HepG2 (cell line): Measurements from ENCODE around the gene TM4SF20. TPM values are rescaled to one million over a fixed set of nuclear protein-coding genes. Genes with fewer than 3 reads are reported as not detected.
A peak's percentile ranks its signal among the peaks of the same experiment; 100 is the strongest.

Experiments used
- BRCA1 ChIP-seq: sonication (generic); formaldehyde crosslinking; IDR thresholded peaks from 2 replicates; pipeline ENCODE4 v1.4.0; 2020; ENCODE audit warnings: missing genetic modification reagents
- CBX1 ChIP-seq: IDR thresholded peaks from one replicate; pipeline ENCODE4 v1.6.1; 2016; ENCODE audit warnings: antibody characterized with exemption, low read depth
- CENPX ChIP-seq: sonication (generic); formaldehyde crosslinking; IDR thresholded peaks from 2 replicates; pipeline ENCODE4 v1.9.0; 2021; ENCODE audit warnings: mild to moderate bottlenecking, missing genetic modification reagents, moderate library complexity
- CREB1 ChIP-seq, 2 experiments: fragments of 450-650 bp in 1 of 2; IDR thresholded peaks; 2 replicates each; pipeline ENCODE4 v1.6.1; 2016 to 2017; ENCODE audit warnings: control low read depth in 1 of 2, mild to moderate bottlenecking in 1 of 2, missing compliant biosample characterization in 1 of 2, missing genetic modification characterization in 1 of 2
- ELF3 ChIP-seq: IDR thresholded peaks from 2 replicates; pipeline ENCODE4 v1.6.1; 2016; ENCODE audit warnings: missing genetic modification reagents, missing compliant biosample characterization
- FOXK1 ChIP-seq: sonication (generic); formaldehyde crosslinking; IDR thresholded peaks from 2 replicates; pipeline ENCODE4 v1.4.0; 2020; ENCODE audit warnings: low read depth, missing genetic modification reagents, borderline replicate concordance
- HMG20B ChIP-seq: conservative IDR thresholded peaks from 2 replicates; pipeline ENCODE4 v1.6.1; 2016; ENCODE audit warnings: missing genetic modification reagents, missing compliant biosample characterization
- HMGA1 ChIP-seq: sonication (generic); formaldehyde crosslinking; conservative IDR thresholded peaks from 2 replicates; pipeline ENCODE4 v1.4.0; 2020; ENCODE audit warnings: missing genetic modification reagents
- ISX ChIP-seq: sonication (generic); formaldehyde crosslinking; conservative IDR thresholded peaks from 2 replicates; pipeline ENCODE4 v1.5.0; 2020; ENCODE audit warnings: missing genetic modification reagents
- KAT2B ChIP-seq: fragments of 150-350 bp; IDR thresholded peaks from 2 replicates; pipeline ENCODE4 v1.6.1; 2014; ENCODE audit warnings: low read depth, low read length, borderline replicate concordance
- MIXL1 ChIP-seq: IDR thresholded peaks from 2 replicates; pipeline ENCODE4 v1.6.1; 2016
- PHF21A ChIP-seq: sonication (generic); formaldehyde crosslinking; IDR thresholded peaks from 2 replicates; pipeline ENCODE4 v1.5.0; 2020; ENCODE audit warnings: mild to moderate bottlenecking, missing genetic modification reagents
- PTBP1 ChIP-seq: fragments of 200-400 bp; formaldehyde crosslinking; IDR thresholded peaks from 2 replicates; pipeline ENCODE4 v1.6.1; 2018; ENCODE audit warnings: low read length, low read depth; ENCODE audit not compliant: poor library complexity, severe bottlenecking
- RORA ChIP-seq: sonication (generic); formaldehyde crosslinking; IDR thresholded peaks from 2 replicates; pipeline ENCODE4 v1.5.0; 2020; ENCODE audit warnings: mild to moderate bottlenecking, missing genetic modification reagents, moderate library complexity
- SNAPC5 ChIP-seq: sonication (generic); formaldehyde crosslinking; IDR thresholded peaks from 2 replicates; pipeline ENCODE4 v1.8.1; 2023; ENCODE audit warnings: mild to moderate bottlenecking, missing genetic modification reagents, borderline replicate concordance
- SOX6 ChIP-seq, 2 experiments: fragments of 450-650 bp in 1 of 2; sonication (generic) in 1 of 2; formaldehyde crosslinking in 1 of 2; IDR thresholded peaks; 2 replicates each; pipeline versions ENCODE4 v1.4.0 to v1.6.1; 2017 to 2020; ENCODE audit warnings: antibody characterized with exemption in 1 of 2, mild to moderate bottlenecking in 1 of 2, missing genetic modification reagents in 1 of 2
- TAF1 ChIP-seq: sonication (generic); formaldehyde crosslinking; IDR thresholded peaks from 2 replicates; pipeline ENCODE4 v1.4.0; 2020; ENCODE audit warnings: missing genetic modification reagents
- ZBTB4 ChIP-seq: sonication (generic); formaldehyde crosslinking; IDR thresholded peaks from 2 replicates; pipeline ENCODE4 v1.4.0; 2020; ENCODE audit warnings: missing genetic modification reagents, mild to moderate bottlenecking, borderline replicate concordance
- ZFP82 ChIP-seq: sonication (generic); formaldehyde crosslinking; IDR thresholded peaks from 2 replicates; pipeline ENCODE4 v1.5.1; 2020; ENCODE audit warnings: mild to moderate bottlenecking, missing genetic modification reagents, borderline replicate concordance
- ZKSCAN1 ChIP-seq: fragments of 150-350 bp; IDR thresholded peaks from 2 replicates; pipeline ENCODE4 v1.6.1; 2014; ENCODE audit warnings: low read length
- ZNF350 ChIP-seq: sonication (generic); formaldehyde crosslinking; IDR thresholded peaks from 2 replicates; pipeline ENCODE4 v1.4.0; 2020; ENCODE audit warnings: mild to moderate bottlenecking, low read depth, missing genetic modification reagents, borderline replicate concordance
- ZNF354B ChIP-seq: sonication (generic); formaldehyde crosslinking; IDR thresholded peaks from 2 replicates; pipeline ENCODE4 v1.8.0; 2022; ENCODE audit warnings: mild to moderate bottlenecking, missing genetic modification reagents
- ZNF569 ChIP-seq: sonication (generic); formaldehyde crosslinking; IDR thresholded peaks from 2 replicates; pipeline ENCODE4 v1.5.0; 2020; ENCODE audit warnings: mild to moderate bottlenecking, missing genetic modification reagents, moderate library complexity, borderline replicate concordance
- ZNF784 ChIP-seq: sonication (generic); formaldehyde crosslinking; IDR thresholded peaks from 2 replicates; pipeline ENCODE4 v1.5.1; 2020; ENCODE audit warnings: missing genetic modification reagents, mild to moderate bottlenecking, borderline replicate concordance
- ZSCAN21 ChIP-seq: sonication (generic); formaldehyde crosslinking; IDR thresholded peaks from 2 replicates; pipeline ENCODE4 v1.8.0; 2022; ENCODE audit warnings: mild to moderate bottlenecking, missing genetic modification reagents, moderate library complexity, borderline replicate concordance
- polyA plus RNA-seq, 8 experiments: library from polyadenylated mRNA; depleted of rRNA in 3 of 8; stranded (reverse) in 7 of 8; unstranded in 1 of 8; fragments of >200 nt; fragmentation: Illumina TruSeq in 4 of 8; extraction: Trizol in 4 of 8; gene quantifications; 2 replicates each; pipeline versions ENCODE4 v1.2.1 to v1.2.3, GENCODE V29; 2011 to 2016; ENCODE audit warnings: low read depth in 4 of 8, missing spikeins in 1 of 8, mixed read lengths in 1 of 8; ENCODE audit not compliant: insufficient read depth in 1 of 8
- total RNA-seq, 5 experiments: library from RNA; depleted of rRNA; stranded (reverse); fragments of >200 nt; fragmentation: Illumina TruSeq; extraction: Trizol; gene quantifications; 2 replicates each; pipeline ENCODE4 v1.2.3, GENCODE V29; 2016; ENCODE audit warnings: low read depth in 1 of 5
- TF ChIP-seq, protein P1 (sequence below): sonication (generic); formaldehyde crosslinking; IDR thresholded peaks from 2 replicates; pipeline ENCODE4 v1.4.0; 2020; ENCODE audit warnings: missing genetic modification reagents

Gene TM4SF20
- total and polyA plus RNA-seq, 2 of the 13 experiments (the other 11 are each of a cell fraction or from before 2014, with no cell fraction given), result not detected

DNA sequence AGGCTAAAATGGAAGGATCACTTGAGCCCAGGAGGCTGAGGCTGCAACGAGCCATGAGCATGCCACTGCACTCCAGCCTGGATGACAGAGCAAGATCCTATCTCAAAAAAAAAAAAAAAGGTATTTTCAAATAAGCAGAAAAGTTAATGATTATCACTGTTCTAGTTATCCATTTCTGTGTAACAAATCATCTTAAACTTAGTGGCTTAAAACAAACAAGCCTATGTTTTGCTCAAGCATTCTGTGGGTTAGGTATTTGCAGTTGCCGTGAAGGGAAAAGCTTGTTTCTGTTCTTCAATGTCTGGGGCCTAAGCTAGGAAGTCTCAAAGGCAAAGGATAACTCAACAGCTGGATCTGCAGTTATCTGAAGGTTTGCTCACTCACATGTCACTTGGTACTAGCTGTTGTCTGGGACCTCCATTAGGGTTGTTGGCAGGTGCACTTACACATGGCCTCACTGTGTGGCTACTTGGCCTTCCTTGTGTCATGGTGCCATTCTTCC, 40.0 kb downstream of the TM4SF20 start (continued):
- TF ChIP-seq ZFP82 (no peak), ZNF350 (CRISPR knock-in tag) (no peak), ZBTB4 (no peak), CENPX (CRISPR knock-in tag) (no peak), ZNF784 (CRISPR knock-in tag) (no peak), KAT2B (no peak), MIXL1 (no peak), ZNF569 (no peak), ZSCAN21 (CRISPR knock-in tag) (no peak), BRCA1 (no peak), PTBP1 (no peak), ELF3 (CRISPR knock-in tag) (no peak), SNAPC5 (CRISPR knock-in tag) (no peak), TAF1 (CRISPR knock-in tag) (no peak), FOXK1 (no peak; the same call in 1 of the 2 replicates), PHF21A (peak; percentile 54; the same call in 1 of the 2 replicates), CREB1 (IDR thresholded peaks at IDR 0.05) (no peak), CREB1 (CRISPR knock-in tag; IDR thresholded peaks at IDR 0.05) (peak; percentile 60; the same call in 1 of the 2 replicates), RORA (CRISPR knock-in tag) (0 out of 2 replicates have a peak, but pooled peaks have one; percentile 35), ISX (CRISPR knock-in tag) (no peak), ZKSCAN1 (no peak), HMG20B (CRISPR knock-in tag) (no peak), HMGA1 (CRISPR knock-in tag) (no peak), SOX6 (IDR thresholded peaks at IDR 0.05) (no peak), SOX6 (CRISPR knock-in tag; IDR thresholded peaks at IDR 0.05) (peak; percentile 46; the same call in 1 of the 2 replicates), CBX1 (no peak), ZNF354B (CRISPR knock-in tag) (no peak)
- TF ChIP-seq, protein P1, sequence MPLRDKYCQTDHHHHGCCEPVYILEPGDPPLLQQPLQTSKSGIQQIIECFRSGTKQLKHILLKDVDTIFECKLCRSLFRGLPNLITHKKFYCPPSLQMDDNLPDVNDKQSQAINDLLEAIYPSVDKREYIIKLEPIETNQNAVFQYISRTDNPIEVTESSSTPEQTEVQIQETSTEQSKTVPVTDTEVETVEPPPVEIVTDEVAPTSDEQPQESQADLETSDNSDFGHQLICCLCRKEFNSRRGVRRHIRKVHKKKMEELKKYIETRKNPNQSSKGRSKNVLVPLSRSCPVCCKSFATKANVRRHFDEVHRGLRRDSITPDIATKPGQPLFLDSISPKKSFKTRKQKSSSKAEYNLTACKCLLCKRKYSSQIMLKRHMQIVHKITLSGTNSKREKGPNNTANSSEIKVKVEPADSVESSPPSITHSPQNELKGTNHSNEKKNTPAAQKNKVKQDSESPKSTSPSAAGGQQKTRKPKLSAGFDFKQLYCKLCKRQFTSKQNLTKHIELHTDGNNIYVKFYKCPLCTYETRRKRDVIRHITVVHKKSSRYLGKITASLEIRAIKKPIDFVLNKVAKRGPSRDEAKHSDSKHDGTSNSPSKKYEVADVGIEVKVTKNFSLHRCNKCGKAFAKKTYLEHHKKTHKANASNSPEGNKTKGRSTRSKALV (CRISPR knock-in tag), result no peak
